HepG2 (cell line): Measurements from ENCODE around the gene PDE6C. TPM values are rescaled to one million over a fixed set of nuclear protein-coding genes. Genes with fewer than 3 reads are reported as not detected.

ENCODE experiments used
- CHD2 ChIP-seq: IDR thresholded peaks from 2 replicates; pipeline ENCODE4 v1.6.1; 2011; ENCODE audit warnings: low read depth, low read length, improper control_type of control experiment
- FOXK2 ChIP-seq: fragments of 450-650 bp; IDR thresholded peaks from 2 replicates; pipeline ENCODE4 v1.6.1; 2016
- MTA1 ChIP-seq: sonication (generic); formaldehyde crosslinking; IDR thresholded peaks from 2 replicates; pipeline ENCODE4 v1.4.0; 2020; ENCODE audit warnings: missing genetic modification reagents, mild to moderate bottlenecking, borderline replicate concordance
- NR2F2 ChIP-seq: IDR thresholded peaks from 2 replicates; pipeline ENCODE4 v1.6.1; 2012; ENCODE audit warnings: low read depth, inconsistent platforms, borderline replicate concordance
- RELA ChIP-seq: sonication (generic); formaldehyde crosslinking; IDR thresholded peaks from 2 replicates; pipeline ENCODE4 v1.4.0; 2020; ENCODE audit warnings: missing genetic modification reagents
- REPIN1 ChIP-seq: sonication (generic); formaldehyde crosslinking; IDR thresholded peaks from 2 replicates; pipeline ENCODE4 v1.8.0; 2022; ENCODE audit warnings: missing genetic modification reagents, low read depth, mild to moderate bottlenecking, borderline replicate concordance
- SMAD3 ChIP-seq: sonication (generic); formaldehyde crosslinking; IDR thresholded peaks from 2 replicates; pipeline ENCODE4 v1.4.0; 2020; ENCODE audit warnings: missing genetic modification reagents
- SNAI1 ChIP-seq: sonication (generic); formaldehyde crosslinking; IDR thresholded peaks from 2 replicates; pipeline ENCODE4 v1.5.0; 2020; ENCODE audit warnings: mild to moderate bottlenecking, missing genetic modification reagents, borderline replicate concordance
- ZBTB7A ChIP-seq: sonication (generic); formaldehyde crosslinking; IDR thresholded peaks from 2 replicates; pipeline ENCODE4 v1.8.0; 2022; ENCODE audit warnings: mild to moderate bottlenecking, missing genetic modification reagents
- ZFP36L1 ChIP-seq: sonication (generic); formaldehyde crosslinking; IDR thresholded peaks from 2 replicates; pipeline ENCODE4 v1.8.0; 2022; ENCODE audit warnings: mild to moderate bottlenecking, missing genetic modification reagents, moderate library complexity
- ZNF460 ChIP-seq: sonication (generic); formaldehyde crosslinking; IDR thresholded peaks from 2 replicates; pipeline ENCODE4 v1.5.1; 2020; ENCODE audit warnings: missing genetic modification reagents, mild to moderate bottlenecking, borderline replicate concordance
- ZNF746 ChIP-seq: sonication (generic); formaldehyde crosslinking; IDR thresholded peaks from 2 replicates; pipeline ENCODE4 v1.8.0; 2022; ENCODE audit warnings: mild to moderate bottlenecking, missing genetic modification reagents
- polyA plus RNA-seq, 8 experiments: library from polyadenylated mRNA; depleted of rRNA in 3 of 8; stranded (reverse) in 7 of 8; unstranded in 1 of 8; fragments of >200 nt; fragmentation: Illumina TruSeq in 4 of 8; extraction: Trizol in 4 of 8; gene quantifications; 2 replicates each; pipeline versions ENCODE4 v1.2.1 to v1.2.3, GENCODE V29; 2011 to 2016; ENCODE audit warnings: low read depth in 4 of 8, missing spikeins in 1 of 8, mixed read lengths in 1 of 8; ENCODE audit not compliant: insufficient read depth in 1 of 8
- total RNA-seq, 5 experiments: library from RNA; depleted of rRNA; stranded (reverse); fragments of >200 nt; fragmentation: Illumina TruSeq; extraction: Trizol; gene quantifications; 2 replicates each; pipeline ENCODE4 v1.2.3, GENCODE V29; 2016; ENCODE audit warnings: low read depth in 1 of 5
- TF ChIP-seq, protein P1 (sequence below): sonication (generic); formaldehyde crosslinking; IDR thresholded peaks from 2 replicates; pipeline ENCODE4 v1.8.0; 2022; ENCODE audit warnings: mild to moderate bottlenecking, missing genetic modification reagents, borderline replicate concordance
- TF ChIP-seq, protein P2 (sequence below): IDR thresholded peaks from 2 replicates; pipeline ENCODE4 v1.6.1; 2016; ENCODE audit warnings: low read depth, borderline replicate concordance
- TF ChIP-seq, protein P3 (sequence below): sonication (generic); formaldehyde crosslinking; IDR thresholded peaks from 2 replicates; pipeline ENCODE4 v1.4.0; 2020; ENCODE audit warnings: mild to moderate bottlenecking, missing genetic modification reagents

PDE6C gene
- total and polyA plus RNA-seq, 2 of the 13 experiments (the other 11 are each of a cell fraction or from before 2014, with no cell fraction given), result 0.64 TPM; not detected in 1

DNA sequence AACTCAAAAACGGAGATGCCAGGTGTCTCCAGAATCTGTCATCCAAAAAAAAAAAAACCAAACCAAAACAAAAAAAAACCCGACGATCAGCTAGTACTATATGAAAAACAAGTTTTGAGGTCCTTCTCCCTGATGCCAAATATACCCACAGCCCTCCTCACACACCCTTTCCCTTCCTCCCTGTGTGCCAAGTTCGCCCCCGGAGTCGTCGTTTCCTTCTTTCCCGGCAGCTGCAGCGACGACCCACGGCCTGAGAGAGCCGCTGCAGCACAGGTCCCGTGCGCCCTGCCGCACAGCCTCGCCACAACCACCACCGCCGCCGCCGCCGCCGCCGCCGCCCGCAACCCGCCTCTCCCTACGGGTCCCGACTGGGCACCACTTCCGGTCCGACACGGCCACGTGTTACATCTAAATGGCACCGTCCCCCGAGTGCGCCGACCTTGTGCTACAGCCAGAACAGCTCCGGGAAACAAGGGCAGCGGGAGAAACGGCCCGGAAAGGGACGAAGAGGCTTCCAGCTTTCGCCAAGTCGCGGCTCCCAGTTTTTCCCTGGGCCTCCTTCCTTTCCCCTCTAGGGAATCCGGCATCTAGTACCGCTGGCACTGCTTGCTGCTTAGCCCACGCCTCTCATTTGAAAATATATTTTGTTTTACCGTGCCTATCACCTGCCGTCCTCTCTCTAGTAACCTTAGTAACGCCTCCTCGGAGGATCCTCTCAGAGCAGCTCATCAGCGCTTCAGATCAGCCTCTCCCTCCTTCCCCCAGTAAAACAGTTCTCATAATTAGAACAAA is 90.1 kb downstream of the PDE6C start, which contains the start of gene FRA10AC1 (continued):
- 0 out of 2 replicates have a peak, but pooled peaks have one; percentile 72 for TF ChIP-seq ZFP36L1
- TF ChIP-seq ZNF746, result peak; percentile 78; the same call in 1 of the 2 replicates
- TF ChIP-seq, protein P1, sequence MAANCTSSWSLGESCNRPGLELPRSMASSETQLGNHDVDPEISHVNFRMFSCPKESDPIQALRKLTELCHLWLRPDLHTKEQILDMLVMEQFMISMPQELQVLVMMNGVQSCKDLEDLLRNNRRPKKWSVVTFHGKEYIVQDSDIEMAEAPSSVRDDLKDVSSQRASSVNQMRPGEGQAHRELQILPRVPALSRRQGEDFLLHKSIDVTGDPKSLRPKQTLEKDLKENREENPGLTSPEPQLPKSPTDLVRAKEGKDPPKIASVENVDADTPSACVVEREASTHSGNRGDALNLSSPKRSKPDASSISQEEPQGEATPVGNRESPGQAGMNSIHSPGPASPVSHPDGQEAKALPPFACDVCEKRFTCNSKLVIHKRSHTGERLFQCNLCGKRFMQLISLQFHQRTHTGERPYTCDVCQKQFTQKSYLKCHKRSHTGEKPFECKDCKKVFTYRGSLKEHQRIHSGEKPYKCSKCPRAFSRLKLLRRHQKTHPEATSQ (CRISPR knock-in tag), result peak; percentile 71; the same call in 1 of the 2 replicates
- TF ChIP-seq SNAI1 (CRISPR knock-in tag), result no peak
- TF ChIP-seq NR2F2, result peak; percentile 75; the same call in 1 of the 2 replicates
- TF ChIP-seq, protein P2, sequence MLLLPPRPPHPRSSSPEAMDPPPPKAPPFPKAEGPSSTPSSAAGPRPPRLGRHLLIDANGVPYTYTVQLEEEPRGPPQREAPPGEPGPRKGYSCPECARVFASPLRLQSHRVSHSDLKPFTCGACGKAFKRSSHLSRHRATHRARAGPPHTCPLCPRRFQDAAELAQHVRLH (CRISPR knock-in tag), result peak; percentile 92
- peak; percentile 90 for TF ChIP-seq SMAD3 (CRISPR knock-in tag)
- TF ChIP-seq ZBTB7A (CRISPR knock-in tag), result no peak
- peak; percentile 96 for TF ChIP-seq REPIN1
- peak; percentile 48; the same call in 1 of the 2 replicates for TF ChIP-seq ZNF460
- TF ChIP-seq MTA1, result peak; percentile 96
- no peak for TF ChIP-seq FOXK2
- TF ChIP-seq, protein P3, sequence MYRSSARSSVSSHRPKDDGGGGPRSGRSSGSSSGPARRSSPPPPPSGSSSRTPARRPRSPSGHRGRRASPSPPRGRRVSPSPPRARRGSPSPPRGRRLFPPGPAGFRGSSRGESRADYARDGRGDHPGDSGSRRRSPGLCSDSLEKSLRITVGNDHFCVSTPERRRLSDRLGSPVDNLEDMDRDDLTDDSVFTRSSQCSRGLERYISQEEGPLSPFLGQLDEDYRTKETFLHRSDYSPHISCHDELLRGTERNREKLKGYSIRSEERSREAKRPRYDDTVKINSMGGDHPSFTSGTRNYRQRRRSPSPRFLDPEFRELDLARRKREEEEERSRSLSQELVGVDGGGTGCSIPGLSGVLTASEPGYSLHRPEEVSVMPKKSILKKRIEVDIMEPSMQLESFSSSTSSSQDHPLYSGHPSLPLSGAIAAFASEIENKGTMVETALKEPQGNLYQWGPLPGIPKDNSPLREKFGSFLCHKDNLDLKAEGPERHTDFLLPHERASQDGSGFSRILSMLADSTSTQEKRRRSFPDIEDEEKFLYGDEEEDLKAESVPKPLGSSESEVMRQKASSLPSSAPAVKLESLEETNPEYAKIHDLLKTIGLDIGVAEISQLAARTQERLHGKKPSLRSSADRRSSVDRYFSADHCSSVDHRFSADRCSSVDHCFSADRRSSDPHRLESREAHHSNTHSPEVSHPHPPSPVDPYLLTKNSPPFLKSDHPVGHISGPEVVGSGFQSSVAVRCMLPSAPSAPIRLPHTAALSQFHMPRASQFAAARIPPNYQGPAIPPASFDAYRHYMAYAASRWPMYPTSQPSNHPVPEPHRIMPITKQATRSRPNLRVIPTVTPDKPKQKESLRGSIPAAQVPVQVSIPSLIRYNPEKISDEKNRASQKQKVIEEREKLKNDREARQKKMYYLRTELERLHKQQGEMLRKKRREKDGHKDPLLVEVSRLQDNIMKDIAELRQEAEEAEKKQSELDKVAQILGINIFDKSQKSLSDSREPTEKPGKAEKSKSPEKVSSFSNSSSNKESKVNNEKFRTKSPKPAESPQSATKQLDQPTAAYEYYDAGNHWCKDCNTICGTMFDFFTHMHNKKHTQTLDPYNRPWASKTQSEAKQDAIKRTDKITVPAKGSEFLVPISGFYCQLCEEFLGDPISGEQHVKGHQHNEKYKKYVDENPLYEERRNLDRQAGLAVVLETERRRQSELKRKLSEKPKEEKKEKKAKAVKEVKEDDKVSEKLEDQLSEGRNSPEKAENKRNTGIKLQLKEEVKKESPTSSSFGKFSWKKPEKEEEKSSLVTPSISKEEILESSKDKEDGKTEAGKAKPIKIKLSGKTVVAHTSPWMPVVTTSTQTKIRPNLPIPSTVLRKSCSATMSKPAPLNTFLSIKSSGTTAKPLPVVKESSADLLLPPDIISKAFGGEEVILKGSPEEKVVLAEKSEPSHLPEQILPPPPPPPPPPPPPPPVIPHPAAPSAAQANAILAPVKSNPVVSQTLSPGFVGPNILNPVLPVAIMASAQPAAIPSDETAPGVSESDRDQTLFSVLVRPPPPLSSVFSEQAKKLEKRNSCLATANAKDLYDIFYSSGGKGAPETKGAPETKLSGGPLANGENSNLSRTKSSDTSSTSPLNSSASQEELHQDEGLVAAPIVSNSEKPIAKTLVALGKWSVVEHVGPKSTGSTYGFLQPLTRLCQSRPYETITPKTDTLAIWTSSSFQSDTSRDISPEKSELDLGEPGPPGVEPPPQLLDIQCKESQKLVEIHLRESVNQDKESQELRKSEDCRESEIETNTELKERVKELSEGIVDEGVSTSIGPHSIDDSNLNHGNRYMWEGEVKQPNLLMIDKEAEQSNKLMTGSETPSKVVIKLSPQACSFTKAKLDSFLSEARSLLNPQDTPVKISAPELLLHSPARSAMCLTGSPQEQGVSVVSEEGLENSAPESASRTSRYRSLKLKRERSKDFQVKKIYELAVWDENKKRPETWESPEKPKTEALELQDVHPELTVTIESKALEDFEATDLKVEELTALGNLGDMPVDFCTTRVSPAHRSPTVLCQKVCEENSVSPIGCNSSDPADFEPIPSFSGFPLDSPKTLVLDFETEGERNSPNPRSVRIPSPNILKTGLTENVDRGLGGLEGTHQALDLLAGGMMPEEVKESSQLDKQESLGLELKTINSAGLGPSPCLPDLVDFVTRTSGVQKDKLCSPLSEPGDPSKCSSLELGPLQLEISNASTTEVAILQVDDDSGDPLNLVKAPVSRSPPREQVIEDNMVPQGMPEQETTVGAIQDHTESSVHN (CRISPR knock-in tag), result peak; percentile 81; the same call in 1 of the 2 replicates
- TF ChIP-seq RELA (CRISPR knock-in tag), result peak; percentile 75; the same call in 1 of the 2 replicates
- 0 out of 2 replicates have a peak, but pooled peaks have one; percentile 9 for TF ChIP-seq CHD2
